Mammary epithelial cell (primary cell): ENCODE measurements around the gene CAPN7.

Experiments used
- CTCF ChIP-seq, 2 donors: IDR thresholded peaks in 1 of 2; conservative IDR thresholded peaks in 1 of 2; 2 replicates each; pipeline ENCODE4 v1.5.1; 2011 to 2012; ENCODE audit warnings: inconsistent platforms in 2 of 2, low read length in 2 of 2, mild to moderate bottlenecking in 2 of 2, control low read depth in 1 of 2, low read depth in 1 of 2; ENCODE audit not compliant: insufficient read depth in 1 of 2; ENCODE audit errors: extremely low read depth in 1 of 2
- EZH2 ChIP-seq: IDR thresholded peaks from 2 replicates; pipeline ENCODE4 v1.6.1; 2012; ENCODE audit warnings: low read length, inconsistent platforms, borderline replicate concordance

DNA sequence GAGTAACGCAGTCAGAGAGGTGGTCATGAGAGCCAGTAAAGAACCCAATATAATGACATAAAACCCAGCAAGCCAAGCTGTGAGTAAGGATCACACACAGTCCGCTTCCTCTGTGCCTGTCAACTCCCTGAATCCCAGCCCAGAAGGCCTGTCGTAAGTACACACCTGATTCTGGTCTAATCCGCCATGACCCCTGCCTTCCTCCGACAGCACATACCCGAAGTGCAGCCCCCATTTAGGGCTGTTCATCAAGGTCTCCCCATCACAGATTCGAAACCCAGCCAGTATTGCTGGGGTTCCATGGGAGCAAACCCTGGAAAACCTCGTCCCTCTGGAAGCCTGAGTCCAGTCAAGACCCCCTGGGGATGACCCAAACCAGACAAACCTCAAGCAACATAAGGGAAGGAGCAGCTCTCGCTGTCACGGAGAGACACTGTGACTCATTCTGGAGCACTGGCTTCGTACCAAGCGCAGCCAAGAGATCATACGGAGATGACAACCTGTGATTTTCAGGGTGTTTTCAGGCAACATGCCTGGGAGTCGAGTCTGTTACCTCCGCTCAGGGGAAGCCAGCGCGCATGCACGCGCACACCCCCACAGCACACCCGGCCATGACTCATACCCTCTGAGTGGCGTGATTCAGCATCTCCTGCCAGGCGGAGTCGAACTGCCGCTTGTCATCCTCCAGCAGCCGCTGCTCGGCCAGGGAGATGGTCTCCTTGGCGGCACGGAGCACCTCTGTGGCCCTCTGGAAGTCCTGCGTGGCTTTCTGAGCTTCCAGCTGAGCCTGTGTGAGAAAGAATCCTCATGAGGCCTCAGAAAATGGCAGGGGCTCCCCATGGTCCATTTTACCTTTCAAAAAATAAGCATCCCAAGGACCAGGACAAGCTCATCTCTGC, 63.3 kb downstream of the CAPN7 start:
- TF ChIP-seq CTCF (conservative IDR thresholded peaks at IDR 0.05 in 1 of 2, IDR thresholded peaks at IDR 0.05 in 1 of 2; ENCODE audit: extremely low read depth in 1 of 2, insufficient read depth in 1 of 2, low read depth in 1 of 2, low read length in 2 of 2) (no peak), EZH2 (no peak)
